ENCODE results near the gene UBR3.
A peak's percentile ranks its signal among the peaks of the same experiment; 100 is the strongest.

UBR3 gene

GRCh38 chr2:169827272-169828140 is at the start of gene UBR3:
Gene UBR3 (plus strand): TSS chr2:169827454. CDS start chr2:169827508, 54 bp downstream.
- peak; percentile 82 for DNase-seq (ENCODE audit: low read depth, low spot score)
- Histone ChIP-seq H3K27ac (ENCODE audit: low read length) (no peak within 1 kb of the TSS), H3K9me3 (ENCODE audit: control insufficient read depth, insufficient read depth, low read length) (no peaks in the 10 kb centered on the region), H3K36me3 (ENCODE audit: control insufficient read depth, insufficient read depth, low read length) (no peaks in the 10 kb centered on the region; the same call in 1 of the 2 replicates), H3K4me1 (ENCODE audit: control insufficient read depth, insufficient read depth, low read length) (no peaks in the 10 kb centered on the region), H3K27me3 (ENCODE audit: control insufficient read depth, insufficient read depth, low read length) (no peaks in the 10 kb centered on the region), H3K4me3 (ENCODE audit: low read length) (peak within 1 kb of the TSS; percentile 81)
- WGBS (ENCODE audit: insufficient coverage, insufficient read length), result no CpG with 5 or more reads among the region's 104 CpGs

DNA sequence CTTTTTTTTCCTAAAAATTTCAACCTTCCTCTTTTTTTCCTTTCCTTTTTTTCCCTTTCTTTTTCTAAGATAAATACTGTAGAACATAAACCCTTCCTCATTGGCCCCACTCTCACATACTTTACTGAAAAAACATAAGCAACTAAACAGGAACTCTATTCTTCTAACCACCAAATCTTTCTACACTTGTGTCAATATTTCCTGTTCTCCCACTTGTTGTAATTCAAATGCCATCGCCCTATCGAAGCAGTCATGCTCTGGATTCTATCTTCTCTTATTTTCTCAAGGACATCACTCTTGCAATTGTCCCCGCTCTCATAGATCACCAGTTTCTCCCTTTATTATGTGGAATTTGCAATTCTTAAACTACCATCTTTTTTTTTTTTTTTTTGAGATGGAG is 48.8 kb upstream of the UBR3 start:
- 100% methylated on average over 1 of the region's 3 CpGs for whole genome bisulfite sequencing (ENCODE audit: insufficient coverage, insufficient read length)
- Histone ChIP-seq H3K27me3 (ENCODE audit: control insufficient read depth, insufficient read depth, low read length) (no peaks in the 10 kb centered on the region), H3K9me3 (ENCODE audit: control insufficient read depth, insufficient read depth, low read length) (no peaks in the 10 kb centered on the region), H3K4me3 (ENCODE audit: low read length) (no peak overlapping the region), H3K36me3 (ENCODE audit: control insufficient read depth, insufficient read depth, low read length) (no peaks in the 10 kb centered on the region), H3K27ac (ENCODE audit: low read length) (no peak overlapping the region), H3K4me1 (ENCODE audit: control insufficient read depth, insufficient read depth, low read length) (no peaks in the 10 kb centered on the region)
- DNase-seq (ENCODE audit: low read depth, low spot score), result no peak

GRCh38 chr2:169781249-169782013 is 45.8 kb upstream of the UBR3 start:
- no peaks in the 10 kb centered on the region for H3K27me3 ChIP-seq (ENCODE audit: control insufficient read depth, insufficient read depth, low read length)
- WGBS (ENCODE audit: insufficient coverage, insufficient read length), result no CpG with 5 or more reads among the region's 4 CpGs
- H3K4me1 ChIP-seq (ENCODE audit: control insufficient read depth, insufficient read depth, low read length), result no peaks in the 10 kb centered on the region
- no peak for DNase-seq (ENCODE audit: low read depth, low spot score)
- H3K4me3 ChIP-seq (ENCODE audit: low read length), result no peak overlapping the region
- H3K27ac ChIP-seq (ENCODE audit: low read length), result no peak overlapping the region
- no peaks in the 10 kb centered on the region for H3K36me3 ChIP-seq (ENCODE audit: control insufficient read depth, insufficient read depth, low read length)
- H3K9me3 ChIP-seq (ENCODE audit: control insufficient read depth, insufficient read depth, low read length), result no peaks in the 10 kb centered on the region

DNA sequence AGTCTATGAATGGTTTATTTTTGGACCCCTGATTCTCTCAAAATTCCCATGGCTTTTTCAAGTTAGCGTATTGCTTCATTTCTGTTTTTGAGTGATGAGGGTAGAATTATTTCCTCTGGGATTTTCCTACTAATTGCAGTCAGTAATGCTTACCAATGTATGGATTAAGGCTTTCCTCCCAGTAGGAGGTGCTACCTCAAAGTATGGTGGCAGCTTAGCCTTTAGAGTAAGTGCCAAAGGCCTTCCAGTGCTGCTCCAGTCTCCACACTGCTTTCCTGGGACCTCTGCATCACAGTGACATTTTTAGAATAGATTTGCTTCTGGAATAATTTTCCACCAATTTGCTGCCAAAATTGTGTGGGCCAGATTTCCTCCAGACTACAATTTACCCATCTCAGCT is 44.7 kb upstream of the UBR3 start:
- no peaks in the 10 kb centered on the region for H3K36me3 ChIP-seq (ENCODE audit: control insufficient read depth, insufficient read depth, low read length)
- WGBS (ENCODE audit: insufficient coverage, insufficient read length), result no CpG with 5 or more reads among the region's 1 CpG

GRCh38 chr2:169790581-169790980 is 36.7 kb upstream of the UBR3 start:
- no peaks in the 10 kb centered on the region for H3K9me3 ChIP-seq (ENCODE audit: control insufficient read depth, insufficient read depth, low read length)
- H3K27ac ChIP-seq (ENCODE audit: low read length), result no peak overlapping the region
- no peak for DNase-seq (ENCODE audit: low read depth, low spot score)
- WGBS (ENCODE audit: insufficient coverage, insufficient read length), result no CpG with 5 or more reads among the region's 5 CpGs
- H3K27me3 ChIP-seq (ENCODE audit: control insufficient read depth, insufficient read depth, low read length), result no peaks in the 10 kb centered on the region
- peaks cover 1% of the 10 kb centered on the region; the same call in 1 of the 2 replicates for H3K4me1 ChIP-seq (ENCODE audit: control insufficient read depth, insufficient read depth, low read length)
- no peaks in the 10 kb centered on the region for H3K36me3 ChIP-seq (ENCODE audit: control insufficient read depth, insufficient read depth, low read length)
- H3K4me3 ChIP-seq (ENCODE audit: low read length), result no peak overlapping the region

More for the DNA sequence above, 44.7 kb upstream of the UBR3 start:
- Histone ChIP-seq H3K9me3 (ENCODE audit: control insufficient read depth, insufficient read depth, low read length) (no peaks in the 10 kb centered on the region), H3K27me3 (ENCODE audit: control insufficient read depth, insufficient read depth, low read length) (no peaks in the 10 kb centered on the region), H3K4me3 (ENCODE audit: low read length) (no peak overlapping the region), H3K4me1 (ENCODE audit: control insufficient read depth, insufficient read depth, low read length) (no peaks in the 10 kb centered on the region), H3K27ac (ENCODE audit: low read length) (no peak overlapping the region)
- no peak for DNase-seq (ENCODE audit: low read depth, low spot score)

- Histone ChIP-seq H3K4me3 (ENCODE audit: low read length) (no peak overlapping the region), H3K36me3 (ENCODE audit: control insufficient read depth, insufficient read depth, low read length) (no peaks in the 10 kb centered on the region), H3K4me1 (ENCODE audit: control insufficient read depth, insufficient read depth, low read length) (peaks cover 1% of the 10 kb centered on the region; the same call in 1 of the 2 replicates), H3K27ac (ENCODE audit: low read length) (no peak overlapping the region), H3K9me3 (ENCODE audit: control insufficient read depth, insufficient read depth, low read length) (no peaks in the 10 kb centered on the region), H3K27me3 (ENCODE audit: control insufficient read depth, insufficient read depth, low read length) (no peaks in the 10 kb centered on the region)
- no CpG with 5 or more reads among the region's 2 CpGs for WGBS (ENCODE audit: insufficient coverage, insufficient read length)
- no peak for DNase-seq (ENCODE audit: low read depth, low spot score)
Observed at GRCh38 chr2:169795181-169795580, 32.1 kb upstream of the UBR3 start.

GRCh38 chr2:169796441-169796840 is 30.8 kb upstream of the UBR3 start:
- H3K36me3 ChIP-seq (ENCODE audit: control insufficient read depth, insufficient read depth, low read length), result no peaks in the 10 kb centered on the region
- WGBS (ENCODE audit: insufficient coverage, insufficient read length), result no CpG with 5 or more reads among the region's 6 CpGs
- H3K27ac ChIP-seq (ENCODE audit: low read length), result no peak overlapping the region

GRCh38 chr2:169797601-169798000 is 29.7 kb upstream of the UBR3 start:
- no CpG with 5 or more reads among the region's 5 CpGs for WGBS (ENCODE audit: insufficient coverage, insufficient read length)
- Histone ChIP-seq H3K27ac (ENCODE audit: low read length) (no peak overlapping the region), H3K4me1 (ENCODE audit: control insufficient read depth, insufficient read depth, low read length) (peaks cover 1% of the 10 kb centered on the region; the same call in 1 of the 2 replicates), H3K27me3 (ENCODE audit: control insufficient read depth, insufficient read depth, low read length) (no peaks in the 10 kb centered on the region), H3K4me3 (ENCODE audit: low read length) (no peak overlapping the region), H3K9me3 (ENCODE audit: control insufficient read depth, insufficient read depth, low read length) (no peaks in the 10 kb centered on the region), H3K36me3 (ENCODE audit: control insufficient read depth, insufficient read depth, low read length) (no peaks in the 10 kb centered on the region)
- no peak for DNase-seq (ENCODE audit: low read depth, low spot score)

More at GRCh38 chr2:169796441-169796840, 30.8 kb upstream of the UBR3 start:
- Histone ChIP-seq H3K4me3 (ENCODE audit: low read length) (no peak overlapping the region), H3K9me3 (ENCODE audit: control insufficient read depth, insufficient read depth, low read length) (no peaks in the 10 kb centered on the region), H3K4me1 (ENCODE audit: control insufficient read depth, insufficient read depth, low read length) (peaks cover 1% of the 10 kb centered on the region; the same call in 1 of the 2 replicates), H3K27me3 (ENCODE audit: control insufficient read depth, insufficient read depth, low read length) (no peaks in the 10 kb centered on the region)
- DNase-seq (ENCODE audit: low read depth, low spot score), result no peak

GRCh38 chr2:169798397-169798717 is 28.9 kb upstream of the UBR3 start:
- Histone ChIP-seq H3K4me3 (ENCODE audit: low read length) (peak overlapping the region; percentile 70; the same call in 1 of the 2 replicates), H3K36me3 (ENCODE audit: control insufficient read depth, insufficient read depth, low read length) (no peaks in the 10 kb centered on the region), H3K4me1 (ENCODE audit: control insufficient read depth, insufficient read depth, low read length) (peaks cover 1% of the 10 kb centered on the region; the same call in 1 of the 2 replicates), H3K27me3 (ENCODE audit: control insufficient read depth, insufficient read depth, low read length) (no peaks in the 10 kb centered on the region), H3K27ac (ENCODE audit: low read length) (no peak overlapping the region), H3K9me3 (ENCODE audit: control insufficient read depth, insufficient read depth, low read length) (no peaks in the 10 kb centered on the region)
- WGBS (ENCODE audit: insufficient coverage, insufficient read length), result no CpG with 5 or more reads among the region's 4 CpGs
- no peak for DNase-seq (ENCODE audit: low read depth, low spot score)

DNA sequence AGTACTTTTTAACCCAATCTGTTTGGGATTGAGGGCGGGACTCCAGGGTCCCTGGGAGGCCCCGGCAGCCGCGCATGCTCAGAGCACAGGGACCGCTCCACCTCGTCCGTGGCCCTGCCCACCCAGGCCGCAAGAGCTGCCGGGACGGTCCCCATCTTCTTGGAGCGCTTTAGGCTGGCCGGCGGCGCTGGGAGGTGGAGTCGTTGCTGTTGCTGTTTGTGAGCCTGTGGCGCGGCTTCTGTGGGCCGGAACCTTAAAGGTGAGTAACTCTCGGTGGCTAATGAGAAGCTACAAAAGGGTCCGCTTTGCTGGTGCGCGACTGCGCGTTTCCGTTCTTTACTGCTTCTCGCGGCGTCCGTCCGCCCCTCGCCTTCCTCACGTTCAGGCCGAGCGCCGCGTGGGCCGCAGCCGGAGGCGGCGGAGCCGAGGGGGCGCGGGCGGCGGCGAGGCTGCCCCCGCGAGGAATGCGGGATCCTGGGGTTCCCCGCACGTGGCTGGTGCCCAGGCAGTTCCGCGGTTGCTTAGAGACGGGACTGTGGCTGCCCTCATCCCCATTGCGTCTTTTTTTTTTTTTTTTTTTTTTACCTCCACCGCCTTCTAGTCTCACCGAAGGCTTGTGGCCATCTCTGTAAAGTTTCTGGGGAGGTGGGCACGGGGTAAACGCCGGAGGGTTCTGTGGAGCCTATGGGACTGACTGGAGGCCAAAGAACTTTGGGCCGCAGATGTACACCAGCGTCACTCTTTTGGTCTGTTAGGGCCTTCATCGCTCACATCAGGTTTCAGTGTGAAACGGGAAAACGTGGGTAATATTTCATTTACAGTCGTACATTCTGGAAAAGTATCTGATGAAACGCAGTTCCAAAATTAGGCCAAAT is 28.3 kb upstream of the UBR3 start, which contains the start of gene SSB:
Gene SSB (plus strand): TSS at position 154 of the 875 bp plus-strand sequence. CDS start 2,090 bp downstream, outside the sequence.
- H3K27ac ChIP-seq (ENCODE audit: low read length), result no peak within 1 kb of the TSS
- H3K4me3 ChIP-seq (ENCODE audit: low read length), result peak within 1 kb of the TSS; percentile 70
- H3K9me3 ChIP-seq (ENCODE audit: control insufficient read depth, insufficient read depth, low read length), result no peaks in the 10 kb centered on the region
- H3K4me1 ChIP-seq (ENCODE audit: control insufficient read depth, insufficient read depth, low read length), result peaks cover 1% of the 10 kb centered on the region; the same call in 1 of the 2 replicates
- no CpG with 5 or more reads among the region's 67 CpGs for WGBS (ENCODE audit: insufficient coverage, insufficient read length)
- H3K36me3 ChIP-seq (ENCODE audit: control insufficient read depth, insufficient read depth, low read length), result 0 out of 2 replicates have a peak, but pooled peaks cover 4% of the 10 kb centered on the region
- no peaks in the 10 kb centered on the region for H3K27me3 ChIP-seq (ENCODE audit: control insufficient read depth, insufficient read depth, low read length)
- DNase-seq (ENCODE audit: low read depth, low spot score), result peak; percentile 74

All from iPS DF 6.9 (cell line).